Amniotic epithelial cell (primary cell): ENCODE data around the gene NRXN3.
A peak's percentile ranks its signal among the peaks of the same experiment; 100 is the strongest.

Experiments
- DNase-seq: peaks from one replicate; pipeline ENCODE4 v3.0.0-alpha.2; 2010; ENCODE audit warnings: low read depth

NRXN3 gene

DNA sequence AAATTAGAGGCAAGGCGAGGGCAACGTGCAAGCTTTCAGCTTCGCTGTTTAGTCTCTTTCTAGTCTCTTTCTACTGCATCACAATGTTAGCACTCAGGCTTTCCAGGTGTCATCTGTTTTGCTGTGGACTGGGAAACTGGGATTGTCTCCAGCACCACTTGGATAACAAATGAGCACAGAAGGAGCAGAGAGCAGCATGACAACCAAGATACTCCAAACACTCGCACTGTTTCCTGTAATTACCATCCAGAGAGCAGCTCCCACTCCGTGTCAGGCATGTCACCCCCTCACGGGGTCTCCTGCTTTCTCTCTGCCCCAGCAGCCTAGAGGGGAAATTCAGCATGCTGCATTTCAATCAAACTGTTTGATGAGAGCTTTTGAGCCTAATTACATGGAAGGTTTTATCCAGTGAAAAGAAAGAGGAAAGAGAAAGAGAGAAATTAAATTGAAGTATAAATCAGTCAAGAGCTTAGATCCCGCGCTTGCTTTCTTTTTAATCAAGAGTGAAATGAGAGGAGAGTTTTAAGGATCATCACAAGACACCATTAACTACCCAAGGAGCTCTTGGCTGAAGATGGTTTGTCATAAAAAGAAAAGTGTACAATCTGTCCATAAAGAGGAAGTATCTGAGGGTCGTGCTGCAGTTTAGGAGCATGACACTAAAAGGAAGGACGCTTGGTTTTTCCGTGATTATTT is 1123.5 kb downstream of the NRXN3 start:
- DNase-seq: no peak

DNA sequence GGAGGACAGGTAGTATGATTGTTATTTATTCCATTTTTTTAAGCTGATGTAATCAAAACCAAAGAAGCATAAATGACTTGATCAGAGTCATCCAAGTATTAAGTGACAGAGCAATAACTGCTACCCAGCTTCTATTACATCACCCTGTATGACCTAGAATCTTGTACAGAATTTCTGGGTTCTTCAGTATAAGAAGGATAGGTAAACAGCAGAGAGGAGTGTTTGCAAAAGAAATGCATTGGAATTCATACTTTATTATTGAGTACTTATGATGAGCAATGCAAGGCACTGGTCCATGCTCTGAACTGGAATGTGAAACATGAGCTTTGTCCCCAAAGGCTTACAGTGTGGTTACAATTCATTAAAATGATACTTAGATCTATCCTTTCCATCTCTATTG is 1124.3 kb downstream of the NRXN3 start:
- DNase-seq: no peak

DNA sequence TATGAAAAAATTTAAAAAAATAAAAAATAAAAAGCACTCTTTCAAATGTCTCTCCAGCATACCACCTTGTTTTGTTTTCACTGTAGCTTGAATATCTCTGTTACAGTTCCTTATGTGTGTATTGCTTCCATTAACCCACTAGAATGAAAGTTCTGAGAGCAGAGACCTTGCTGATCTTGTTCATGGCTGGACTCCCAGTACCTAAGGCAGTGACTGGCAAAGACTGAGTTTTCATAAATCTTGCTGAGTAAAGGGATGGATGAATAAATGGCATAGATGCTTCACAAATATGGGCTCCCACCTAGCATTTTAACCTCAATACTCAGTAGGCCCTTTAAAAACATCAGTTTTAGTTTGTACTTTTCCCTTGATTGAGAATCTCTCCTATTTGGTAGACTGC is 1125.2 kb downstream of the NRXN3 start:
- DNase-seq: no peak

DNA sequence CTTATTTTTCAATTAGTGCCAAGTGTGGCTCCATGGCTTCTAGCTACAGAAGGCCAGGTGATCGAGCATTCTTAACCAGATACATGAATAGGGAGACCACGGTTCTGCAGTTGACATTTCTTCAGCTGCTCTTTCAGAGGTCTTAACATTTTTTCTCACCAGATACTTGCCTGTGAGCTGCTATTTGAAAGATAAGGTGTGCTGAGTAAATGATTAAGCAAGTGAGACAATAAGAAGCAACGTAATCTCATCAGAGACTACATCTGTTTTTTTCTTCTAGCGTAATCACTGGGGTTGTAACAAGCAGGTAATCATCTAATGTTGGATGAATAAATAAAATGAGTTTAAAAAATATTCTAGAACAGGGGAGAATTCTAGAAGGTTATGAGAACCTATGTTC is 1128.2 kb downstream of the NRXN3 start:
- no peak for DNase-seq

DNA sequence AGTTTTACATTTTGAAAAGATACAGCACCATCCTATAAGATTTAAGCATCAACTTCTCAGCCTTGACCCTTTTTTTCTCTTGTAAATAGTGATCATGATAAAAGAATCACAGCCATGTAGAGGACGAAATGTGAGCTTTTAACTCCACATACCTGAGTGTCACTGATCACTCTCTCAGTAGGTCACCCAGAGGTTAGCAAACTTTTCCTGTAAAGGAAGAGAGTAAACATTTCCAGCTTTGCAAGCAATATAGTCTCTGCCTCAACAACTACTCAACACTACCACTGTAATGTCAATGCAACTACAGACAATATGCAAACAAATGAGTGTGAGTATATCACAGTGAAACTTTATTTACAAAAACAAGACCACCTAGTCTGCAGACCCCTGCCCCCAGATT is 1129.0 kb downstream of the NRXN3 start:
- DNase-seq: no peak

DNA sequence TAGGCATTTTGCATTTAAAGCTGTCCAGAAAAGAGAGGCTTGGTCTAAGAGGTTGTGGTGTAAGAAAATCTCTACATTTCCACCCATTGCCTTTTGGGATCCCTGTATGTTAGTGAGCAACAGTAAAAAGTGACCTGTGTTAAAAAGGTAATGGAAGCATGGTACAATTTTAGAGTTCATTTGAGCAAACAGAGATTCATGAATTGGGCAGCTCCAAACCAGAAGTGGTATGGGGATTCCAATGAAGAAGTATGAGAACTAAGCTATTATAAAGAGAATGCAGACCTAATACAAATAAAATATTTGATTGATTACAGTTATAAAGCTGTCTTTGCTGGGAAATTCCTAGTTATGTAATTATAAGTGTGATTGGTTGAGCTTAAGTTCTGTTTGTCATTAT is 1134.1 kb downstream of the NRXN3 start:
- no peak for DNase-seq

DNA sequence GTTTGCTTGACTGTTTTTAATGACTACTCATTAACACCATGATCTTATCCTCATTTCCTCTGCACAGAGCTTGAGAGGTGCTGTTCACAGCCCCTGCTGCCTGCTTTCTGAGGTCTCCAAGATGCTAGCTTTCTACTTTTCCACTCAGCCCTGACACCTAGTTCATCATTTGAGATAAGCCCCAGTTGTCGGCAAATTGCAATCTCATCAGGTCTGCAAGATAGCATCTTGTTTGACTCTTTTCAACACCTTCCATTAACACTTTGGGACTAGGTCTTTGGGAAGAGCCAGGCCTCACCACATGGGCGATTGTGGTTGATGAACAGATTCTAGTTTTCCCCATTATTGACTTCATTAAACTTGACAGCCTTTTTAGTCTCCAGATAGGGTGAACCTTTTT is 1136.4 kb downstream of the NRXN3 start:
- no peak for DNase-seq

DNA sequence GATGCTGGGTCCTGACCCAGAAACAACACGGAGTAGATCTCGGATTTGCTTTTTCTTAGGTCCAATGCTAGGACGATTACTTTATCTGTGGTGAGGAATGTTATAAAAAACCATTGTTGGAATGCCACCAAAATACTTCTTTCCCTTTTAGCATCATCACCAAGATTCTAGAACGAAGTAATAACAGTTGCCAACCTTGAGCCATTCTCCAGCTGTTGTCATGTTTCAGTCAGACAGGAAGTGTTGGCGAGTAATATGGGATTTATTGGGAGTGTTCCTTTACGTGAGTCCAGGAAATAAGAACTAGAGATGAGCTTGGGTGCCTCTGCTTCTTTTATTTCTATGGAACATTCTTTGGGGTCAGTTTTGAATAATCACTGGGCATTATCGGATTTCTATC is 1148.2 kb downstream of the NRXN3 start:
- peak; percentile 7 for DNase-seq

DNA sequence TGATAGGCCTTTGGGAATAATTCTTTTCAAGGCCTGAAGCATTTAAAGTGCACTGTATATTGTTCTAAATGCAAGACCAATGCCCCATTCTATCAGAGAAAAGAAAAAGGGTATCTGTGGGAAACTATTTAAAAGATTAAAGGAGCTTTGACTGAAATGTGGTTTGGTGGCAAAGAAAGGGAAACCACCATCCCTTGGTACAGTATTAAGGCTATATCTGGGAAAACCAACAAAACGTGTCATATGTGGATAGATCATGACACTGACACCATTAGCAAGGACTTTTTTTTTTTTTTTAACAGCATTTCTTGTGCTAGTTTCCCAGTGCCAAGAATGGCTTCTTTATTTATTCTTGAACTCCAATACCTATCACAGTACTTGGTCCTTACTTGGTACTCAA is 1150.4 kb downstream of the NRXN3 start:
- DNase-seq: no peak

DNA sequence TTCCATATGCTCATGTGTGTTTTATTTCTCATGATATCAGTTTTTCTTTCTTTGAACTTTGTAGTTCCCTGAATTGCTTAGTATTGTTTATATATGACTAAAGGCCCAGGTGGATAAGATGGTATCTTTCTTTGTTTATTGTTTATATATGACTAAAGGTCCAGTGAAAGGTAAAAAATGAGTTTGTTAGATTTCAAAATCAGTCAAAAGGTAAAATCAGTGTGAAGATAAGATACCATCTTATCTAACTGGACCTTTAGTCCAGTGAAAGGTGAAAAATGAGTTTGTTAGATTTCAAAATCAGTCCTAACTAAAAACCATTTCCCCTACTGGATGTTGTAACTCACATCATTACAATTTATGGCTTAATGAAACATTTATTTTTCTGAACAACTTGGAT is 1150.9 kb downstream of the NRXN3 start:
- DNase-seq: peak; percentile 3

DNA sequence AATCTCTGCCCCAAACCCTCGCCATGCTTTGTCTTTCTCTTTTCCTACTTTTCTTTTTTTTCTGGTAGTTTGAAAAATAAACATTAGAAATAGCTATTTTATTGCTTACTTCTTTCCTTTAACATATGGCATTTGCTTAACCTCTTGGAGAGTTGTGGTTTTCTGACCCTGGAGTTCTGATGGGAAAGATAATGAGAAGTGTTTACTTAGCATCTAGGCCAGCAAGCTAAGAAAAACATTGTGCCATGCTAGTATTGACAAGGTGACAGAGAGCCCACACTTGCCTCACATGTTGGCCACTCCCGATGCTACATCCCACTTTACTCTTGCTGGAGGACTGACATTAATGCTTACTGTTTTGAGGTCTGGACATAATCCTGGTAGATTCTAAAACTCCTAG is 1154.9 kb downstream of the NRXN3 start:
- peak; percentile 17 for DNase-seq

DNA sequence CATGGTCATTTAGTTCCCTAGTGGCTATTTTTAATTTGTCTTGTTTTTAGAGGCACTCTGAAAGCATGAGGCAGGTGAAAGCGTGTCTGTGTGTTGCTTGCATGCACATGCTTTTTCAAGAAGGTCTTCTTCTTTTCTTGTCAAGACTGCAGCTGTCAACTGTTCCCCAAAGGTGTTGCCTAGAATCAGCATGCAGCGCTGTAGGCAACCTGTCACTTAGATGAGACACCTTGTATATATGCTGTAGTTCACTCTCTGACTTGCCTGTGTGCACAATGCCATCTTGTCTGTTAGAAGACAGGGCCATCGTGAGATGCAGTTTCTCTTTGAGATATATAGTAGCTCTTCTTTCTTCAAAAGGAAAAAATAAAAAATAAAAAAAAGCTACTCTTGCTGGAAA is 1155.4 kb downstream of the NRXN3 start:
- no peak for DNase-seq

DNA sequence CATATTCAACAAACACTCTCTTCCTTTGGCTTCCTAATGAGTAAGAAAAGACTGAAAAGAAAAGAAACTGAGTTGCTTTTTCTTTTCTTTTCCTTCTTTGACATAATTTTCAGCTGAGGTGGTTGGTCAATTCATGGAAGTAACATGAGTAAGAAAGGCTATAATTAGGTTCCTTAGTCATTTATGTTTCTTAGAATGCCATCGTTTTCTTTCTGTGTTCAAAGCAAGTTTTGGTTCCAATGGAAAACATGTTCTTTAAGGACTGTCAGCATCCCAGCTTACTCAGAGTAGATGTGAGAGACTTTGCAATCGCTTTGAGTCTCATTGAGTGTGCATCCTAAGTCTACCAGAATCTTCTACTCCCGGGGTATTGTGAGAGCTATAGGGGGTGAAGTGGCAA is 1158.7 kb downstream of the NRXN3 start:
- DNase-seq: no peak

DNA sequence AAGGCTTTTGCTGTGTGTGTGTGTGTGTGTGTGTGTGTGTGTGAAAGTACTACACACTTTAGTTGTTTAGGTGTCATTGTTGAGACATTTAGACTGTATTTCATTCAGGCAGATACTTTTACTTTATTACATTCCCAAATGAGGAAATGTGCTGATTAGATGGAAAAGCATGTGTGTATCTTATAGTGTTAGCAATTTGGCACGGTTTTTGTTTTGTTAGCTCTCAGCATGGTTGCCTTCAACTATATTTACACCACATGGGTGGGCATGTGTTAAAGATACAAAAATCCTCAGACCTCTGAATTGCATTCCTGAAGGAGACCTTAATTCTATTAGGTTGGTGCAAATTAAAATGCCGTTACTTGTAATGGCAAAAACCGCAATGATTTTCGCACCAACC is 1161.7 kb downstream of the NRXN3 start:
- DNase-seq: no peak

DNA sequence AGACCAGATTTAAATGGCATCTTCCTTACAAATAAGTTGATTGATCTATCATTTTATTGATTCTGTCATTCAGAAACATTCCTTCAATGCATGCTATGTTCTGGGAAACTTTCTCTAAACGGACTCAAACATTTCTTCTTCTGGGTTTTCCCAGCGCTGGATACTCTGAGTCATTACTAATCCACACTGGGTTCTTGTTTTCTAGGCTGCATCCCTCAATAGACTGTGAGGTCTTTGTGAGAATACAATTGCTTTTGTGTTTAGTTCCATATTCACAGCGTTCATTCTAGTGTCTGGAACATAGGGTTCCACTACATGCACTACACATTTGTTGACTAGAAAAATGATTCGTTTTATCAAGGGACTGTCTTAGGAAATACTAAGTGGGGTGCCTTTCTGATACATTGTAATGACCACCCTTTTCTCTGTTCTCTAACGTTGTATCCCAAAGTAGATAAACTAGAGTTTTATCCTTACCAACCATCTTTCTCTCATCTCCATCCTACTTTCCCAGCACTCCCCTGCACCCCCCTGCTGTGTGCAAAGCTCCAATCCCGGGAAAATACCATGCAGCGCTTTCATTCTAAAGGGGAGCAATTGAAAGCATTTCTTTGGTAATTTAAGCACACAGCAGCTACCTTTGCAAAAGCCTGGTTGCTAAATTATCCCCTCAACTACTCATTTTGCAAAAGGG is 1162.5 kb downstream of the NRXN3 start:
- no peak for DNase-seq

DNA sequence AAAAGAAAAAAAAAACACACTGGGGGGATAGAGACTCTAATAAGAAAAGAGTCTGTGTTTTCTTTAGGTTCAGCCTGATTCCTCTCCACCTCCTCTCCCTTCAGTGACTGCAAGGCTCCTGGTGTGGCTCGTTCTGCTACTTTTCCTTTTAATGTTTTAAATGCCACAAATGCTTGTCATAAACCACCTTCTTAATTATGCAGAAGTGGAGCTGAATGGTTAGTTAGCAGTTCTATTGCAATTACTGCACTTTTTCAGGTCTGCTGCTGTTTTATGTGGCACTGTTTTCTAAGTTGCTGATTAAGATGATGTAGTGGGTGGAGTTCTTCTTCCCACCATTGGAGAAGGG is 1163.0 kb downstream of the NRXN3 start:
- no peak for DNase-seq

DNA sequence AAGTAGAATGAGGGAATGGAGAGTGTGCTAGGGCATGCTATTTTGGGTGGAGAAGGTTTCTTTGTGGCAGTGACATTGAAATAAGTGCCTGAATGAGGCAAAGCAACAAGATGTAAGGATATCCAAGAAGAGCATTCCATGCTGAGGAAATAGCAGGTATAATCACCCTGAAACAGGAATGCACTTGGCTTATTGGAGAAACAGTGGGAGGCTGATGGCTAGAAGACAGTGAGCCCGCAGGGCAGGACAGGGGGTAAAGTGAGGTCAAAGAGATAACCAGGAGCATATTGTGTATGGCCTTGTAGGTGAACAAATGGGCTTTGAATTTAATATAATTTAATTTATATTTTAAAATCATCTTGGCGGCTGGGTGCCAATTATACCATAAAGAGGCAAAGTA is 1164.1 kb downstream of the NRXN3 start:
- no peak for DNase-seq

DNA sequence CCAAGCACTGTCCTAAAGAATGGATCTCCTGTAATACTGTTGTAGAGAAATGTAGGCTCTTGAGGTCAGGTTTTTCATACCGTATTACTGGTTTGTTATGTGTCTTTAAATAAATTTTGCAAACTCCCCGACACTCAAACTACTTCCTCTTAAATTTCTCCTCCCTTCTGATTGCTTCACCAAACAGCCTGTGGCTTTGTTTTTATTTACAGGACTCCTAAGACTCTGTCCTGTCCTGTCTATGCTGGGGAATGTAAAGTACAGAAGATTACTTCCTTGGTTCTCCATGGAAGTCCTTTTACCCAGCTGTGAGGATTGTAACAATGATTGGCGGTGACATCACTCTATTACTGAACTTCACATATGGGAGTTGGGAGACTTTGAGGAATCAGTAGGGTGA is 1167.6 kb downstream of the NRXN3 start:
- DNase-seq: no peak

DNA sequence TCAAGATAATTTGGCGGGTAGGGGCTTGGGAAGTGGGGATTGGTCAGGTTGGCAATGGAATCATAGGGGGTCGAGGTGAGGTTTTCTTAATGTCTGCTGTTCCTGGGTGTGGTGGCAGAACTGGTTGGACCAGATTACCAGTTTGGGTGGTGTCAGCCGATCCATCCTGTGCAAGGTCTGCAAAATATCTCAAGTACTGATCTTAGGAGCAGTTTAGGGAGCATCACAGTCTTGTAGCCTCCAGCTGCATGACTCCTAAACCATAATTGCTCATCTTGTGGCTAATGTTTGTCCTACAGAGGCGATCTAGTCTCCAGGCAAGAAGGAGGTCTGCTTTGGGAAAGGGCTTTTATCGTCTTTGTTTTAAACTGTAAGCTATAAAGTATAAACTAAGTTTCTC is 1172.8 kb downstream of the NRXN3 start:
- no peak for DNase-seq

DNA sequence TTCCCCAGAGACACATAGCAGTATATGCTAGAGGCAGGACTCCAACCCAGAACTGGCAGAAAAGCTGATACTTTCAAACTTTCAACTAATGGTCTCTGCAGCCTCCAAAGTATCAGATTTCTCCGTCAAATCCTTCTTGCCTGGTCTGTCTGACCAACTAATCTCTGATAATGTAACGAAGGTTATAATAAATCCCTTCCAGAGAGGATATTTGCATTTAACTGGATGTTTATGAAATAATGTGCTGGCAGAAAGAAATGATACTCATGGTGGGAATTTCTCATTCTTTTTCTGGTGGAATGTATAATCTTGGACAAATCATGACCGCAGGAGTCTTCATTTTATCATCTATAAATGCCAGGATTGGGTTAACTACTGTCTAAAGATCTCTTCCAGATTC is 1180.8 kb downstream of the NRXN3 start:
- DNase-seq: peak; percentile 22

DNA sequence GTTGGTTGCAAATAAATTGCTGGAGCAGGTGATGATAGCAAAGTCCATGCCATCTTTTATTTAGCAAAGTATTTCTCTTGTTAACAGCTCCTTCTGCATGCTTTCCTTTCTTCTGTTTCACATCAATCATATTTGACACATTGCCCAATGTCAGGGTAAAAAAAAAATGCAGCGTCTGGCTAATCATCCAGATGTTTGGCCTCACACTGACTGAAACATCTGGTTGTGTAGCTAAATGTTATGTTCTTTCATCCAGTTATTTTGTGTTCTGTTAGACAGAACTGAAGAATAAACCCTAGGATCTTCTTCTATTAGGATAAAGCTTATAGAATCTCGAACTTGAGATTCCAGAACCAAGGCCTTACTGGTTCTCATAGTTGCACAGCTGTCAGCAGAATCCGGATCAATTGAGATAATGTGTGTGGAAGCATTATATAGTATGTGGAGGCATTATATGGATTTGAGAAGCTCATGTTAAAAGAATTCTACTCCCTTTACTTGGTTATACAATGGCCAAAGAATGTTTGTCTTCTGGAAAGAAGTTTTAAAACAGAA is 1182.0 kb downstream of the NRXN3 start:
- peak; percentile 57 for DNase-seq

DNA sequence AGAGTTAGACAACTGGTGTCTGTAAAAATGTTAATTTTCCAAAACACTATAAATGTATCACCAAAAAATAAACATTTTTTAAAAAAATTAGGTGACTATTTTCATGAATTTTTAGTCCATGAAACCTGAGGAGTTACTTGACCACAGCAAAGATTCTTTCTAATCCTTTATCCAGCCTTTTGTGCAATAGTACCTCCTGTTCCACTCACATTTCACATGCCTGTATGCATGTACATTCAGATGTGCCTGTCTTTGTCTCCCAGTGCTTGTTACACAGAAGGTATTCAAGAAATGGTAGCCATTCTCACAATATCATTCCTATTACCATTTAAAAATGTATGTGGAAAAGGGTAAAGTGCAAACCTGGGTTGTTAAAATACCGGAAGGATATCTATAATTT is 1184.2 kb downstream of the NRXN3 start:
- peak; percentile 75 for DNase-seq

DNA sequence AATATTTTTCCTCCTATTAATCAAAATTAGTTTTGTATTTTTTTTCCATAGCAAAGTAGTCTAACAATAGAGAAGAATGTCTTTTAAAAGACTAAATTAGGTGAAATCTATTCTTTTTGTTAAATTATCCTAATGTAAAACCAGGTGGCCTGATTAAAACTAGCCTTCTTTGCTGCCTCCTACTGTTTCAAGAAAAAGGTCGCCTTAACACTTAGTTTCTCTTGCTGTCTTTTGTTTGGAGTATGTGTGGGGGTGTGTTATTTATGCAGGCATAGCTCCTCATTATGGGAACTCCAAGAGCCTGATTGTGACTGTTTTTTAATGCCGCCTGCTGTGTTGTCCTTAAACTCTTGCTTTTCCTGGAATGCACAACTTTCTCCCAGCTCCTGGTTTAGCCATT is 1185.9 kb downstream of the NRXN3 start:
- DNase-seq: peak; percentile 35

DNA sequence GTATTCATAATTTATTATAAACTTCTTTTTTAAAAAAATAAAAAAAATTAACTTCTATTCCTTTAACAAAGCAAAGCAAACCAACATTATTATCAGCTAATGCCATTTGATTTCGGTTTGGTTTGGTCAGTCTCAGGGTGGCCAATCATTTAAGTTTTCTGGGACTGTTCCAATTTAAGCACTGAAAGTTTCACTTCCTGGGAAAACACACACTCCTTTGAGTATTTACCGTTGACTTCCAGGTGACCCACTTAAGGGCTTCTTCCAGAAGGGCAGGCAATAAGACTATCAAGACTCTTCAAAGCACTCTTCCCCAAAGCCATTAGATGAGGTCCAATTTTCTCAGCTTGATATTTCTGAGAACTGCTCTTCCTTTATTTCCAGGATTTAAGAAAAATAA is 1187.1 kb downstream of the NRXN3 start:
- no peak for DNase-seq
